Activated naive CD4-positive, alpha-beta T cell treated with anti-CD3 and anti-CD28 coated beads for 36 hours (primary cell): Measurements from ENCODE around the gene IL1B. TPM values are rescaled to one million over a fixed set of nuclear protein-coding genes. Genes with fewer than 3 reads are reported as not detected.
"Not testable (repeated sequence)": the region's sequence is repeated elsewhere in the genome, so short reads cannot be mapped to it uniquely, and the experiment has no call there.

Source experiments
- CTCF ChIA-PET: fragments of 350-600 bp; sonication (Branson Sonifier 250); formaldehyde crosslinking; loops from one replicate; lab custom pipeline; 2021; ENCODE audit warnings: antibody characterized with exemption; lab: Charles Lee
- DNase-seq: peaks from one replicate; pipeline ENCODE4 v3.0.0-alpha.2; 2020
- H3K27ac Mint-ChIP-seq: one replicate; pipeline ENCODE4 v1.8.0; 2021; ENCODE audit warnings: mild to moderate bottlenecking, mixed read lengths
- H3K27me3 Mint-ChIP-seq: one replicate; pipeline ENCODE4 v1.8.0; 2021; ENCODE audit warnings: low read depth, mixed read lengths
- H3K36me3 Mint-ChIP-seq: one replicate; pipeline ENCODE4 v1.8.0; 2021; ENCODE audit warnings: low read depth, mixed read lengths
- H3K4me1 Mint-ChIP-seq: one replicate; pipeline ENCODE4 v1.8.0; 2021; ENCODE audit warnings: low read depth, mixed read lengths
- H3K4me3 Mint-ChIP-seq: one replicate; pipeline ENCODE4 v1.8.0; 2021; ENCODE audit warnings: mild to moderate bottlenecking, moderate library complexity, mixed read lengths
- H3K9me3 Mint-ChIP-seq: one replicate; pipeline ENCODE4 v1.8.0; 2021; ENCODE audit warnings: mixed read lengths
- intact Hi-C: fragments of 100-400 bp; cut with micrococcal nuclease; formaldehyde crosslinking; loops from one replicate; pipeline ENCODE4 v1.15.1; 2023
- total RNA-seq, 2 experiments: library from RNA; stranded (reverse); gene quantifications; one replicate each; pipeline ENCODE4 v1.2.3, GENCODE V29; 2021

Gene IL1B
- total RNA-seq, 2 experiments from 2014 or later: not detected

DNA sequence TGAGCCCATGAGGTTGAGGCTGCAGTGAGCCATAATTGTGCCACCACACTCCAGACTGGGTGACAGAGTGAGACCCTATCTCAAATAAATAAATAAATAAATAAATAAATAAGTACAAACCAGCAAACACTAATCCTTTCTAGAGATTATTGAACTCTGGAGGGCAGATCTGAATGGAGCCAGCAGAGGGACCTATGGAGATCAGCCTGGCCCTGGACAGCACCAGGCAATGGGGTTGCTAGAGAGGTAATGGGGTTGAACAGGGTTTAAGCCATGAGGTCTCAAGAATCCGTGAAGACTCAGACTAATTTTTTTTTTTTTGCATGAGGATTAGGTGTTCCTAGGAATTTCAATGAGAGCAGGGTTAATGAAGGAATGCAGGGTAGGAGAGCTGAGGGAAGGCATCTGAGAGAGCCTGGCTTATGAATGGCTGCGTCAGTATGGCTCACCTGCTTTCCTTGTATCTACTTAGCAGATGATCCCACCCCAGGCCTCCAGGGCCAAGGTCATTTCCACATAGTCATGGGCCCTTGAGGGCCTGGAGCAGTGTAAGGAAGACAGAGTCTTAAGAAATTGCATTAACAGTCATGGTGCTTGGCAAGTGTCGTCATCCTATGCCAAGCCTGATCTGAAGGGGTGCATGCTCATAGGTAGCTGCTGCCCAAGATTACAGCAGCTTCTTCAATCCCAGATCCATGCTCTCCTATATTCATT is 39.8 kb upstream of the IL1B start:
- H3K36me3 Mint-ChIP-seq: no peaks in the 10 kb centered on the region
- H3K4me1 Mint-ChIP-seq: peaks cover 6% of the 10 kb centered on the region
- H3K27me3 Mint-ChIP-seq: no peaks in the 10 kb centered on the region
- intact Hi-C loops: no loop called here
- no peak overlapping the region for H3K27ac Mint-ChIP-seq
- CTCF ChIA-PET: interaction anchor here (2.2 kb wide), 1 partner anchor 9 kb away, joined by 8 read pairs; no protein-coding TSS in a partner anchor
- no peak overlapping the region for H3K4me3 Mint-ChIP-seq
- DNase-seq: no peak
- no peaks in the 10 kb centered on the region for H3K9me3 Mint-ChIP-seq

DNA sequence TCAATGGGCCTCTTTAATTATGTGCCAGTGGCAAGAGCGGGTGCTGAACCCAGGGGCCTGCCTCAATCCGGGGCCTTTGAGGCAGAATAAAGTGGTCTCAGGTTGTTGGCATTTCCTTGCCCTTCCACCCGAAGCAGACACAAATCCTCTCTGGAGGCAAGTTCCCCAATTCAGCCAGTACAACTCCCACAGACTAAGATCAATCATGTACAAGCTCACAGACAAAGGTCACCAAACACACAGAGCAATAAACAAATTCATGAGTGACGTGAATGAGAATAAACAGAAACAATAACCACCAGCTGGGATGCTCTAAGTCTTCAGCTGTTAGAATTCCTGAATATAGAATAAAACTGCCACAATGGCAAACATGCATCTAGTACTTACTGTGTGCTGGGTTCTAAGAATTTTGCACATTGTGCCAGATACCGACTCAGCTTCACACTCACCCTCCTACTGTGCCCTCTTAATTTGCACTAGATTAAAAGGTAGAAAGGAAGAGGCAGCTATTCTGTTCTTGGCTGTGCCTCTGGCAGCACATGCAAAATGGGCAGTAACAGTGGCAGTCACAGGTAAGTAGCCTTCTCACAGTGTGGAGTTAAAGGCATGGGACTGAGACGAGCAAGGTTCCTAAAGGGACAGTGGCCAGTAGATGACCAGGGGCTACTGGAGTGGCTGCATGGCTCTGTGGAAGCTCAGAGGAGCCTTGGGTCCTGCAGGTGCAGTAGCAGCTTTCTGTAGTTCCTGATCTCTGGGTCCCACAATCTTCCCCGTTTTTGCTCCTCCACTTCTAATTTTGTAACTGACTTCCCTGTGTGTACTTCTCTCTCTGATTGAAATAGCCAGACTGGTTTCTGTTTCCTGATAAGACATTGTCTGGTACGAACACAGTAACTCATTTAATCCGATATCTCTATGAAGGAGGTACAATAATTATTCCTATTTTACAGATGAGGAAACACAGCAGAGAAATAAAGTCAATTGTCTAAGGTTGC is 34.6 kb upstream of the IL1B start:
- no peaks in the 10 kb centered on the region for H3K9me3 Mint-ChIP-seq
- CTCF ChIA-PET: interaction anchor here (0.9 to 1.1 kb wide), 2 partner anchors 14 to 19 kb away, joined by 3 to 6 read pairs; no protein-coding TSS in a partner anchor
- DNase-seq: no peak
- intact Hi-C loops: no loop called here
- no peaks in the 10 kb centered on the region for H3K36me3 Mint-ChIP-seq
- H3K4me3 Mint-ChIP-seq: no peak overlapping the region
- peaks cover 11% of the 10 kb centered on the region for H3K27me3 Mint-ChIP-seq
- no peak overlapping the region for H3K27ac Mint-ChIP-seq
- H3K4me1 Mint-ChIP-seq: no peaks in the 10 kb centered on the region

DNA sequence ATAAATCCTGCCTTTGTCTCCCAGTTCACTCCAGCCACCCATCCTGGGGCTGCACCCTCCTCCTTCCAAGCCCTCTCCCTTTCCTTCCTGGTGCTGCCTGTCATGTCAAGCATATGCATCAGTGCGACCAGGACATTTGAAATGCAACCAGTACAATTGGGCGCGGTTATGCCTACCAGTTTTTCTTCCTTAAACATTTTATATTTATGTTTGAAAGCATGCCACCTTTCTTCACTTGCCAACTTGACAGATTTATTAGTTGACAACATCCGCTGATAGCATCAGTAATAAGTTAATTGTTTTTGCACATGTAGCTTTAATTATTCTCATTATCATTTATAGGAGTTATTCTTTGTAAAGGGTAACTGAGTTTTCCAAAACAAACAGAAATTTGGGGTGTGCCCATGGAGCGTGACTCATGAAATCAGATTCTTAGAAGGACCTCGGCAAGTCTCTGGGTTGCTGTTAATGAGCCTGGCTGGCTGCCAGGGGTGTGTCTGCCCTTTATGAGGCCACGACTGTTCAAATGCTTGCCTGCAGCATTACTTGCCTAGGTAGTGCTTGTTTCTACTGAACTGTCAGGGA is 32.8 kb upstream of the IL1B start:
- Mint-ChIP-seq H3K9me3 (no peaks in the 10 kb centered on the region), H3K4me3 (no peak overlapping the region), H3K4me1 (no peaks in the 10 kb centered on the region), H3K36me3 (no peaks in the 10 kb centered on the region), H3K27me3 (peaks cover 11% of the 10 kb centered on the region), H3K27ac (no peak overlapping the region)
- peak; percentile 27 for DNase-seq
- intact Hi-C loops: no loop called here
- CTCF ChIA-PET: no interaction called here

DNA sequence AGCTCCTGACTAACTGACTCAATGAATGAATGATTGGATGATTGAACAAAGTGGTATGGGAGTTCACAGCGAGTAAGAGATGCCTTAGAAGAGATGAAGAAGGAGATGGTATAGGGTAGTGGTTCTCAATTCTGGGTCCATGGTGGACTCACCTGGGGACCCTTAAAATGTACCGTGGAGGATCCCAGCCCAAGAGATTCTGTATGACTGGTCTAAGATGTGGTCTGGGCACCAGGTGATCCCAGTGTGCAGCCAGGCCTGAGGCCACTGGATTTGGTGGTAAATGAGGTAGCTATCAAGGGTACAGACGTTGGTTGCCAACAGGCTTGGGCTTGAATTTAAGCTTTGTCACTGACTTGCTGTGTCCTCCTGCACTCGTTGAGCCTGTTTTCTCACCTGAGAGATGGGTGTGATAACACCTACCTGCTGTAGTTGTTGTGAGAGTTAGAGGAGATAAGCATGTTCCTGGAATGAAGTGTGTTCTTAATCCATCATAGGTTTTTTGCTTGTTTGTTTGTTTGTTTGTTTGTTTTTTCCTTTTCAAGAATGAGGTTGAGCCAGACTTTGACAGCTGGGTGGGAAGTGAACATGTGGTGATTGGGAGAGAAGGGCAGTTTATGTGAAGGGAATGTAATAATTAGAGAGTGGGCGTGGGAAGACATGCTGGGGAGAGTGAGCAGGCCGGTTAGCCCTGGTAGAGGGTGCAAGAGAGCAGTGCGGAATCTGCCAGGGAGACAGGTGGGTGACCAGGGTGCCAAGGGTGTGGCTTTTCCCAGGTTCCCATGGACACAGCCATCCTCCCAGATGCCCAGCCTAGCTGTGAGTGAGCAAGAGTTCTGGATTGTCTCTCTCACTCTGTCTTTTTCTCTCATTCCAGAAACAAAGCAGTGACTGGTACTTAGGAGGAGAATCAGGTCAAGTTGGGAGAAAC is 31.4 kb upstream of the IL1B start:
- H3K27me3 Mint-ChIP-seq: peaks cover 11% of the 10 kb centered on the region
- no peak overlapping the region for H3K4me3 Mint-ChIP-seq
- CTCF ChIA-PET: interaction anchor here (1.3 to 1.9 kb wide), 2 partner anchors 17 to 75 kb away, joined by 3 to 6 read pairs; no protein-coding TSS in a partner anchor

DNA sequence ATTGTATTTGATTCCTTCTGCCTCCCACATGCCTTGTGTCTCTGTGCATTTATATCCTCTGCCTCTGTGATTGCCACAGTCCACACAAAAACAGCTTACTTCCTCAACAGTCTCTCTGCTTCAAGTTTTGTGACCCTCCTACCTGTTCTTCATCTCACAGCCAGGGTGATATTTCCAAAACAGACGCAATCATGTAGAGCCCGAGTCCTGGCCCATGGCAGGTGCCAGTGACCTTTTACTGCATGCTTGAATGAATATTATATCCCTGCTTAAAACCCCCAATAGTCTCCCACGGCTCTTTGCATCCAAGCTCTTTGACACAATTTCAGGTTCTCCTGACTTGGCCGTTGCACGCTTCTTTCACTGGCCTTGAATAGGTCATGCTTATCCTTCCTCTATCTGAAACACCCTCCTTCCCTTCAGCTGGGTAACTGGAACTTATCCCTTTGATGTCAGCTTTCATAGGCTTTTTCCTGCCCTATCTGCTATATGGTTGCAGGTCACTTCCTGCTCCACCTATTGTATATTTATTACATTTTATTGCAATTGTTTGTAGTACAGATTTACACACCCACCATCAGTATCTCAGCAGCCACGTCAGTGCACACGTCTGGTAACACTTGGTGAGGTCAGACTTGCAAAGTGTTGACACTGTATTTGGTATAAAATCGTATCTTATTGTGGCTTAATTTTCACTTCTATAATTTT is 29.7 kb upstream of the IL1B start:
- peaks cover 11% of the 10 kb centered on the region for H3K27me3 Mint-ChIP-seq
- DNase-seq: no peak
- CTCF ChIA-PET: no interaction called here
- intact Hi-C loops: no loop called here
- H3K36me3 Mint-ChIP-seq: no peaks in the 10 kb centered on the region
- H3K4me1 Mint-ChIP-seq: no peaks in the 10 kb centered on the region
- H3K27ac Mint-ChIP-seq: no peak overlapping the region
- no peak overlapping the region for H3K4me3 Mint-ChIP-seq
- no peaks in the 10 kb centered on the region for H3K9me3 Mint-ChIP-seq

More for the DNA sequence above, 31.4 kb upstream of the IL1B start:
- H3K27ac Mint-ChIP-seq: no peak overlapping the region
- no peak for DNase-seq
- intact Hi-C loops: no loop called here
- H3K4me1 Mint-ChIP-seq: no peaks in the 10 kb centered on the region
- H3K36me3 Mint-ChIP-seq: no peaks in the 10 kb centered on the region
- H3K9me3 Mint-ChIP-seq: no peaks in the 10 kb centered on the region

DNA sequence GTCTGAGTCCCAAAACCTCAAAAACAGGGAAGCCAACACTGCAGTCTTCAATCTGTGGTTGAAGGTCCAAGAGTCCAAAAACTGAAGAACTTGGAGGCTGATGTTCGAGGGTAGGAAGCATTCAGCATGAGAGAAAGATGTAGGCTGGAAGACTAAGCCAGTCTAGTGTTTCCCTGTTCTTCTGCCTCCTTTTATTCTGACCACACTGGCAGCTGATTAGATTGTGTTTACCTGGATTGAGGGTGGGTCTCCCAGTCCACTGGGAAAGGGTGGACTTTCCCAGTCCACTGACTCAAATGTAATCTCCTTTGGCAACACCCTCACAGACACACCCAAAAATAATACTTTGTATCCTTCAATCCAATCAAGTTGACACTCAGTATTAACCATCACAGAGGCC is 27.5 kb upstream of the IL1B start:
- CTCF ChIA-PET: no interaction called here
- no peaks in the 10 kb centered on the region for H3K36me3 Mint-ChIP-seq
- H3K4me3 Mint-ChIP-seq: no peak overlapping the region
- peaks cover 11% of the 10 kb centered on the region for H3K9me3 Mint-ChIP-seq
- no peak for DNase-seq
- H3K27ac Mint-ChIP-seq: no peak overlapping the region
- intact Hi-C loops: no loop called here
- no peaks in the 10 kb centered on the region for H3K4me1 Mint-ChIP-seq
- H3K27me3 Mint-ChIP-seq: peaks cover 2% of the 10 kb centered on the region

DNA sequence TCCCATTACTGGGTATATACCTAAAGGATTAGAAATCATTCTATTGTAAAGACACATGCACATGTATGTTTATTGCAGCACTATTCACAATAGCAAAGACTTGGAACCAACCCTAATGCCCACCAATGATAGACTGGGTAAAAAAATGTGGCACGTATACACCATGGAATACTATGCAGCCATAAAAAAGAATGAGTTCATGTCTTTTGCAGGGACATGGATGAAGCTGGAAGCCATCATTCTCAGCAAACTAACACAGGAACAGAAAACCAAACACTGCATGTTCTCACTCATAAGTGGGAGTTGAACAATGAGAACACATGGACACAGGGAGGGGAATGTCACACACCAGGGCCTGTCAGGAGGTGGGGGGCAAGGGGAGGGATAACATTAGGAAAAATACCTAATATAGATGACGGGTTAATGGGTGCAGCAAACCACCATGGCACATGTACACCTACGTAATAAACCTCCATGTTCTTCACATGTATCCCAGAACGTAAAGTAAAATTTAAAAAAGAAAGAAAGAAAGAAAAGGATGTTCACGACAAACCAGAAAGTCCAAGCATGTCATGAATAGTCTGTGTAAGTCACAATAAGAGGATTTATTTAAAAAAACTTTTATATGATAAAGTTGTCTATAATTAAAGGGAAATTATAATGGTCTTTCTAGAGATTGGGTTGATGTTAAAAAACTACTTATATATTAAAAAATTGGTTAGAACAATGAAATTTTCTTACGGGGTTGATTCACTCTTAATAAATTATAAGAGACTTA is 23.0 kb upstream of the IL1B start:
- CTCF ChIA-PET, H3K27ac Mint-ChIP-seq, DNase-seq, intact Hi-C loops, H3K36me3 Mint-ChIP-seq, H3K27me3 Mint-ChIP-seq, H3K4me1 Mint-ChIP-seq, H3K4me3 Mint-ChIP-seq: not testable (repeated sequence)
- peaks cover 20% of the 10 kb centered on the region for H3K9me3 Mint-ChIP-seq

DNA sequence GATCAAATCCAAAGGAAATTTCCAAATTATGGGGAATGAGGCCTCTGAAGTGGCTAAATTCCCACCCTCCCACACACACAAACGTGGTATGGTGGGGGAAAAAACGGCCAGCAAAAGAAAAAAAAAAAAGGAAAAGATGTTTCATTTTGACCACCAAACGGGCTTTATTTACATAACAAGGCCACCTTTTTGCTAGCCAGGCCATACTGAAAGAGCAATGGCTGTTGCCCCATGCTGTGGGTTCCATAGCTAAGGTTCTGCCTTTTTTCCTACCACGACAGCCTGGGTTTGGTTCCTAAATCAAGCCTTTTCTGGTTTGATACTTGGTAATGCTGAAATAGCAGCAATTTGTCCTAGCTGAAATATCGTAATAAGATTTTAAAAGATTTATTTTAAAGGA is 14.0 kb upstream of the IL1B start:
- no peak overlapping the region for H3K27ac Mint-ChIP-seq
- intact Hi-C loops: no loop called here
- CTCF ChIA-PET: interaction anchor here (1.1 to 1.4 kb wide), 4 partner anchors 17 to 108 kb away, joined by 3 to 6 read pairs (median 3); no protein-coding TSS in a partner anchor
- H3K9me3 Mint-ChIP-seq: no peaks in the 10 kb centered on the region
- H3K4me3 Mint-ChIP-seq: no peak overlapping the region
- no peak for DNase-seq
- no peaks in the 10 kb centered on the region for H3K36me3 Mint-ChIP-seq
- H3K4me1 Mint-ChIP-seq: no peaks in the 10 kb centered on the region
- H3K27me3 Mint-ChIP-seq: peaks cover 6% of the 10 kb centered on the region

DNA sequence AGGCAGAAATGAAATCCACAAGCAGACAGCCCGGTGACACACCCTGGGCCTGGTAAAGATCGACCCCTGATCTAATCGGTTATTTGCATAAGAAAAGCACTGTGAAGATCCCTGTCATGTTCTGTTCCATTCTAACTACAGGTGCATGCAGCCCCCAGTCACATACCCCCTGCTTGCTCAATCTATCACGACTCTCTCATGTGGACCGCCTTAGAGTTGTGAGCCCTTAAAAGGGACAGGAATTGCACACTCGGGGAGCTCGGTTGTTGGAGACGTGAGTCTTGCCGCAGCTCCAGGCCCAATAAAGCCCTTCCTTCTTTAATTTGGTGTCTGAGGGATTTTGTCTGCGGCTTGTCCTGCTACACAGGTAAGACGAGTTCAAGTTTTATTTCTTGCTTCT is 13.4 kb upstream of the IL1B start:
- CTCF ChIA-PET: interaction anchor here (1.1 to 1.4 kb wide), 2 partner anchors 35 to 100 kb away, joined by 3 to 6 read pairs; no protein-coding TSS in a partner anchor

DNA sequence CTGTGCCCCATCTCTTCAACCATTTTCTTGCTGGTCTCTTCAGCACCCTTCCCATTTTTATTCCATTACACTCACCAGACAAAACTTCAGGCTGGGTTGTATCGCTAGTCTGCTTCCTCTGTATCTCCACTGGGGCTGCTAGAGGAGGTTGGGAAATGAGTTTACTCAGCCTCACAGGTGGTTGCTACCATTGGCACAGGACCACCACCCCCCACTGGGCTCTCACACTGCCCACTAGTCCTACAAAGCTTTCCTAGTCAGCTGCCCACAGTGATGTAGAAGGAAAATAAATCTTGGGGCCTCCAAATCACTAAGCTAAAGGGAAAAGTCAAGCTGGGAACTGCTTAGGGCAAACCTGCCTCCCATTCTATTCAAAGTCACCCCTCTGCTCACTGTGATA is 12.3 kb upstream of the IL1B start:
- Mint-ChIP-seq H3K4me1 (no peaks in the 10 kb centered on the region), H3K27ac (no peak overlapping the region), H3K9me3 (no peaks in the 10 kb centered on the region), H3K4me3 (no peak overlapping the region), H3K27me3 (peaks cover 6% of the 10 kb centered on the region), H3K36me3 (no peaks in the 10 kb centered on the region)
- DNase-seq: no peak
- intact Hi-C loops: no loop called here
- CTCF ChIA-PET: no interaction called here

More for the DNA sequence above, 13.4 kb upstream of the IL1B start:
- no peak for DNase-seq
- intact Hi-C loops: no loop called here
- H3K9me3 Mint-ChIP-seq: no peaks in the 10 kb centered on the region
- no peak overlapping the region for H3K4me3 Mint-ChIP-seq
- no peak overlapping the region for H3K27ac Mint-ChIP-seq
- H3K4me1 Mint-ChIP-seq: no peaks in the 10 kb centered on the region
- no peaks in the 10 kb centered on the region for H3K36me3 Mint-ChIP-seq
- peaks cover 6% of the 10 kb centered on the region for H3K27me3 Mint-ChIP-seq
